OCI-LY7 (cell line): ENCODE measurements around the gene COL1A2. TPM values are rescaled to one million over a fixed set of nuclear protein-coding genes. Genes with fewer than 3 reads are reported as not detected.

ENCODE experiments used
- BruUV-seq: library from RNA; stranded (reverse); fragments of 400-500 nt; replicated peaks from 2 replicates; lab custom pipeline; 2021; lab: Mats Ljungman, UMichigan
- CTCF ChIA-PET: fragments of 300-600 bp; sonication (Branson Sonifier 250); formaldehyde crosslinking; loops from one replicate; lab custom pipeline; 2022; ENCODE audit warnings: antibody characterized with exemption; ENCODE audit not compliant: unreplicated experiment; lab: Charles Lee
- POLR2A ChIA-PET: fragments of 300-600 bp; sonication (Branson Sonifier 250); formaldehyde crosslinking; loops from one replicate; lab custom pipeline; 2022; ENCODE audit warnings: antibody characterized with exemption; lab: Charles Lee
- DNase-seq: peaks from one replicate; pipeline ENCODE4 v3.0.0-alpha.2; 2015; ENCODE audit warnings: low spot score
- H2AFZ ChIP-seq: fragments of 200-600 bp; sonication (generic), shearing (Covaris generic); 2 replicates; pipeline ENCODE4 v1.6.1; 2014; ENCODE audit warnings: mild to moderate bottlenecking, antibody characterized with exemption, low read length, moderate library complexity
- H3K27ac ChIP-seq: fragments of 200-600 bp; sonication (generic); 2 replicates; pipeline ENCODE4 v1.5.1; 2014; ENCODE audit warnings: mixed run types, low read depth, mild to moderate bottlenecking, moderate library complexity, low read length, inconsistent platforms; ENCODE audit not compliant: poor library complexity, severe bottlenecking
- H3K36me3 ChIP-seq: fragments of 200-600 bp; sonication (generic); 2 replicates; pipeline ENCODE4 v1.6.1; 2014; ENCODE audit warnings: mild to moderate bottlenecking, antibody characterized with exemption, low read length, moderate library complexity, mixed read lengths; ENCODE audit not compliant: insufficient read depth
- H3K4me1 ChIP-seq: fragments of 200-600 bp; sonication (generic); 2 replicates; pipeline ENCODE4 v1.5.1; 2014; ENCODE audit warnings: mild to moderate bottlenecking, low read length; ENCODE audit not compliant: insufficient read depth, poor library complexity, severe bottlenecking
- H3K4me2 ChIP-seq: fragments of 200-600 bp; sonication (generic); 2 replicates; pipeline ENCODE4 v1.6.1; 2014; ENCODE audit warnings: mild to moderate bottlenecking, low read length
- H3K4me3 ChIP-seq: fragments of 200-600 bp; sonication (generic); 2 replicates; pipeline ENCODE4 v1.5.1; 2014; ENCODE audit warnings: mild to moderate bottlenecking, low read depth, low read length; ENCODE audit not compliant: poor library complexity, severe bottlenecking
- H3K79me2 ChIP-seq: fragments of 200-600 bp; sonication (generic); 2 replicates; pipeline ENCODE4 v1.6.1; 2016; ENCODE audit warnings: low read depth, mild to moderate bottlenecking, low read length, moderate library complexity, mixed read lengths; ENCODE audit not compliant: insufficient read depth
- H3K9me2 ChIP-seq: fragments of 200-600 bp; sonication (generic); 2 replicates; pipeline ENCODE4 v1.6.1; 2016; ENCODE audit warnings: mild to moderate bottlenecking, low read length, mixed read lengths; ENCODE audit not compliant: insufficient read depth
- H3K9me3 ChIP-seq: fragments of 200-600 bp; sonication (generic); 2 replicates; pipeline ENCODE4 v1.6.1; 2014; ENCODE audit warnings: mild to moderate bottlenecking, mixed run types, low read length, mixed read lengths
- H4K20me1 ChIP-seq: fragments of 200-600 bp; sonication (generic); 2 replicates; pipeline ENCODE4 v1.6.1; 2014; ENCODE audit warnings: mild to moderate bottlenecking, antibody characterized with exemption, low read length, moderate library complexity, mixed read lengths; ENCODE audit not compliant: insufficient read depth
- CTCF ChIP-seq: fragments of 200-600 bp; sonication (generic); conservative IDR thresholded peaks from 2 replicates; pipeline ENCODE4 v1.5.1; 2014; ENCODE audit warnings: mild to moderate bottlenecking, antibody characterized with exemption, low read length, moderate library complexity, mixed read lengths
- EZH2phosphoT487 ChIP-seq: fragments of 200-600 bp; sonication (generic); IDR thresholded peaks from 2 replicates; pipeline ENCODE4 v1.6.1; 2018; ENCODE audit warnings: low read depth, borderline replicate concordance, mild to moderate bottlenecking, mixed run types, antibody characterized with exemption, low read length, moderate library complexity, mixed read lengths
- intact Hi-C: fragments of 100-400 bp; cut with micrococcal nuclease; formaldehyde crosslinking; loops from one replicate; pipeline ENCODE4 v1.10.0; 2022; ENCODE audit not compliant: unreplicated experiment
- total RNA-seq, 2 experiments: library from RNA; depleted of rRNA in 1 of 2; stranded (reverse); fragments of >200 nt in 1 of 2; shearing (Covaris generic) in 1 of 2; gene quantifications; 2 replicates each; pipeline ENCODE4 v1.2.3, GENCODE V29; 2014 to 2022

The COL1A2 gene
- total RNA-seq, 2 experiments from 2014 or later = not detected

DNA sequence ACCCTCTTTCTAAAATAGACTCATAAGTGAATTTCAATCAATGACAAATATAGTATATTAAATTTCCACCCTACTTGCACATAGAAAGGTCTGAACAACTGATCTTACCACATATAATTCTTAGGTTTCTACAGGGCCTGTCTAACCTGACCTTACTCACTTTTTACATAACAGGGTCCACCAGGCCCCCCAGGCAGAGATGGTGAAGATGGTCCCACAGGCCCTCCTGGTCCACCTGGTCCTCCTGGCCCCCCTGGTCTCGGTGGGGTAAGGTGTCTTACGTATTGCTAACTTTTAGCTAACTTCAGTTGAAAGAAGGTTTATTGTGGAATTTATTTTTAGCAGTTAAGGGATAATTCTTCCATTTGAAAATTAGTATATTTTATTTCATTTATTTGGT is 5.3 kb downstream of the COL1A2 start:
- Histone ChIP-seq H3K9me2 (no peaks in the 10 kb centered on the region), H3K9me3 (no peaks in the 10 kb centered on the region), H3K4me2 (no peak overlapping the region), H3K36me3 (no peaks in the 10 kb centered on the region), H3K79me2 (no peaks in the 10 kb centered on the region), H2AFZ (no peak overlapping the region), H3K4me1 (no peaks in the 10 kb centered on the region), H3K4me3 (no peak overlapping the region), H4K20me1 (no peaks in the 10 kb centered on the region), H3K27ac (no peak overlapping the region)
- TF ChIP-seq EZH2phosphoT487 = no peak
- TF ChIP-seq CTCF = no peak
- ChIA-PET CTCF (no interaction called here), POLR2A (interaction anchor here (0.7 kb wide), 1 partner anchor 938 kb away, joined by 3 read pairs; no protein-coding TSS in a partner anchor)
- no peak for DNase-seq
- intact Hi-C loops = no loop called here
- BruUV-seq = no TSS peak

DNA sequence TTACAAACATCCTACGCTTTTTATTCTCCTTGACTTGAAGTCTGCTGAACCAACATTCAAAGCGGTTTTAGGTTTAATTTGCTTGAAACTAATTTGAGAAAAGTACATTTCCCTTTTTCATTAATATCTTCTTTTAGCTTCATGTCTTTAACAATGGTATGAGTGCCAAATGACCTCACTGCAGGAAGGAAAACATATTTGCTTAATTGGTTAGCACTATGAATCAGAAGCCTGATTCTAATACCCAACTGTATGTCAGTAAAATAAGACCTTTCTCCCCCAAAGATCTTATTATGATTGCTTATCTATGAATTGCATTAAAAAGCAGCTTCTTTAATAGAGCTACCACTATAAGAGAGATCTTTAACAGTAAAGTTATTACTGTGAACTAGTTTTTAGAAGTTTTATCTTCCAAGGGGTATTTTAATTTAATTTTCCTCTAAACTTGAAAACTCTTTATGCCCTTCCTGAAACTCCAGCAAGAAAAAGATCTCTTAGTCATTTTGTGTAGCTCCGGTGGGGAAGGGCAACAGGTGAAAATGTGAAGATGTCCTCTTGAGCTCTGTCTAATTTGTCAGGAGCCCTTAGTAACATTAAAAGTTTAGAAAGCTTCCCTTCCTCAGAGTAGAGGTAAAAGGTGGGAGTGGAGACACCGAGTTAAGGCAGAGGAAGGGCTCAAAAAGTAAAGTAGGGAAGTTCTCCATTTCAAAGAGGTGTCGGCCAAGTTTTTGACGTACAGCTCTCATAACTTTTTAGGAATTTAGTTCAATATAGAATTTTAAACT is 6.1 kb downstream of the COL1A2 start:
- no peaks in the 10 kb centered on the region for H3K79me2 ChIP-seq
- H3K4me3 ChIP-seq = no peak overlapping the region
- no peaks in the 10 kb centered on the region for H3K36me3 ChIP-seq
- H3K9me2 ChIP-seq = no peaks in the 10 kb centered on the region
- no TSS peak for BruUV-seq
- CTCF ChIA-PET = no interaction called here
- intact Hi-C loops = no loop called here
- POLR2A ChIA-PET = interaction anchor here (0.7 to 1.1 kb wide), 4 partner anchors 12 to 938 kb away, joined by 3 to 4 read pairs (median 4); no protein-coding TSS in a partner anchor
- no peaks in the 10 kb centered on the region for H3K4me1 ChIP-seq
- no peak overlapping the region for H2AFZ ChIP-seq
- DNase-seq = no peak
- no peaks in the 10 kb centered on the region for H4K20me1 ChIP-seq
- no peaks in the 10 kb centered on the region for H3K9me3 ChIP-seq
- no peak for TF ChIP-seq EZH2phosphoT487
- no peak for TF ChIP-seq CTCF
- H3K4me2 ChIP-seq = no peak overlapping the region
- no peak overlapping the region for H3K27ac ChIP-seq

DNA sequence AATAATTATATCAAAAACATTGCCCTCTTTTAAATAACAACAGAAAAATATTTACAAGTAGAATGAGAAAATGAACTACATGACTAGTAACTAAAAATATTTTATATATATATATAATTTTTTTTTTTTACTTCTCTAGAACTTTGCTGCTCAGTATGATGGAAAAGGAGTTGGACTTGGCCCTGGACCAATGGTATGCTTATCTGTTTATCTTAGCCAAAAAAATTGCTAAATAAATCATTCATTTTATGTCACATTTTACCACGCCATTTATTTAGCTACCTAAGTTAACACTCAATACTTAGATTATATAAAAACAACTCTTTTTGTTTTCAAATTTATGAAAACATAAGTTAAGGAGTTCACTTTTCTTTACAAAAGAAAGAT is 6.7 kb downstream of the COL1A2 start:
- intact Hi-C loops = no loop called here
- H3K36me3 ChIP-seq = no peaks in the 10 kb centered on the region
- DNase-seq = no peak
- no peak overlapping the region for H3K4me2 ChIP-seq
- TF ChIP-seq CTCF (no peak), EZH2phosphoT487 (no peak)
- POLR2A ChIA-PET = interaction anchor here (0.9 to 1.1 kb wide), 3 partner anchors 13 to 665 kb away, joined by 3 to 4 read pairs (median 4); no protein-coding TSS in a partner anchor
- CTCF ChIA-PET = no interaction called here
- no peak overlapping the region for H3K27ac ChIP-seq
- no peaks in the 10 kb centered on the region for H3K79me2 ChIP-seq
- no peaks in the 10 kb centered on the region for H3K4me1 ChIP-seq
- BruUV-seq = no TSS peak
- H3K4me3 ChIP-seq = no peak overlapping the region
- no peaks in the 10 kb centered on the region for H3K9me3 ChIP-seq
- no peaks in the 10 kb centered on the region for H3K9me2 ChIP-seq
- no peak overlapping the region for H2AFZ ChIP-seq
- H4K20me1 ChIP-seq = no peaks in the 10 kb centered on the region
